A673 (cell line): ENCODE data around the gene CCHCR1. TPM values are rescaled to one million over a fixed set of nuclear protein-coding genes. Genes with fewer than 3 reads are reported as not detected.

Experiments used
- BruUV-seq: library from RNA; stranded (reverse); fragments of 400-500 nt; replicated peaks from 2 replicates; lab custom pipeline; 2021; lab: Mats Ljungman, UMichigan
- CTCF ChIA-PET: fragments of 300-600 bp; sonication (Branson Sonifier 250); formaldehyde crosslinking; loops from one replicate; lab custom pipeline; 2022; ENCODE audit warnings: antibody characterized with exemption; lab: Charles Lee
- POLR2A ChIA-PET: fragments of 300-600 bp; sonication (Branson Sonifier 250); formaldehyde crosslinking; loops from one replicate; lab custom pipeline; 2022; ENCODE audit warnings: antibody characterized with exemption; ENCODE audit not compliant: low non-redundant PET; lab: Charles Lee
- DNase-seq: peaks from one replicate; pipeline ENCODE4 v3.0.0-alpha.2; 2015; ENCODE audit warnings: low spot score
- H3K27ac ChIP-seq: fragments of 200-600 bp; sonication (generic); 2 replicates; pipeline ENCODE4 v1.5.1; 2016; ENCODE audit warnings: mixed run types, low read depth, mild to moderate bottlenecking, mixed read lengths, antibody characterized with exemption, low read length; ENCODE audit not compliant: poor library complexity, severe bottlenecking
- H3K27me3 ChIP-seq: fragments of 200-600 bp; sonication (generic); replicated peaks from 2 replicates; pipeline ENCODE4 v1.6.1; 2017; ENCODE audit warnings: mixed run types, low read depth, mild to moderate bottlenecking, mixed read lengths, antibody characterized with exemption, low read length; ENCODE audit not compliant: insufficient read depth, poor library complexity
- H3K36me3 ChIP-seq: fragments of 200-600 bp; sonication (generic); 2 replicates; pipeline ENCODE4 v1.6.1; 2016; ENCODE audit warnings: mixed run types, mild to moderate bottlenecking, mixed read lengths, antibody characterized with exemption, low read length; ENCODE audit not compliant: insufficient read depth, poor library complexity, severe bottlenecking
- H3K4me1 ChIP-seq: fragments of 200-600 bp; sonication (generic); 2 replicates; pipeline ENCODE4 v1.6.1; 2017; ENCODE audit warnings: mixed run types, mild to moderate bottlenecking, mixed read lengths, antibody characterized with exemption, low read length; ENCODE audit not compliant: insufficient read depth, poor library complexity, severe bottlenecking
- H3K4me3 ChIP-seq: fragments of 200-600 bp; sonication (generic); 2 replicates; pipeline ENCODE4 v1.5.1; 2016; ENCODE audit warnings: low read depth, mixed run types, mild to moderate bottlenecking, mixed read lengths, low read length; ENCODE audit not compliant: poor library complexity, severe bottlenecking
- H3K9me3 ChIP-seq: fragments of 200-600 bp; sonication (generic); 2 replicates; pipeline ENCODE4 v1.6.1; 2016; ENCODE audit warnings: mixed run types, low read depth, mild to moderate bottlenecking, mixed read lengths, antibody characterized with exemption, low read length; ENCODE audit not compliant: poor library complexity, severe bottlenecking
- CTCF ChIP-seq: fragments of 300-800, 200-600 bp; sonication (generic); conservative IDR thresholded peaks from 2 replicates; pipeline ENCODE4 v1.5.1; 2017; ENCODE audit warnings: low read depth, mild to moderate bottlenecking, antibody characterized with exemption, low read length, moderate library complexity, mixed read lengths
- EZH2 ChIP-seq: fragments of 200-600 bp; sonication (generic); IDR thresholded peaks from 2 replicates; pipeline ENCODE4 v1.6.1; 2017; ENCODE audit warnings: borderline replicate concordance, low read depth, mild to moderate bottlenecking, mixed read lengths, antibody characterized with exemption, low read length; ENCODE audit not compliant: poor library complexity, severe bottlenecking
- intact Hi-C: fragments of 100-400 bp; cut with micrococcal nuclease; formaldehyde crosslinking; loops from one replicate; pipeline ENCODE4 v1.10.0; 2022; ENCODE audit not compliant: unreplicated experiment
- total RNA-seq: library from RNA; stranded (reverse); gene quantifications from 2 replicates; pipeline ENCODE4 v1.2.3, GENCODE V29; 2021

The CCHCR1 gene
- total RNA-seq, 1 experiment from 2014 or later, result 51.7 TPM

GRCh38 chr6:31138982-31139381 is 18.6 kb downstream of the CCHCR1 start, which contains the start of gene PSORS1C2:
TSS of gene PSORS1C2 (minus strand) at chr6:31139066. CDS start at chr6:31139026, 40 bp downstream.
- CTCF ChIA-PET, result interaction anchor here (1.1 to 2.2 kb wide), 2 partner anchors 54 to 228 kb away, joined by 9 to 21 read pairs; no protein-coding TSS in a partner anchor
- H3K36me3 ChIP-seq, result peaks cover 9% of the 10 kb centered on the region
- TF ChIP-seq EZH2 (no peak), CTCF (no peak)
- no peaks in the 10 kb centered on the region for H3K9me3 ChIP-seq
- no TSS peak for BruUV-seq
- H3K27ac ChIP-seq, result no peak within 1 kb of the TSS
- no peak within 1 kb of the TSS for H3K4me3 ChIP-seq
- no peaks in the 10 kb centered on the region for H3K4me1 ChIP-seq
- no peak for DNase-seq
- intact Hi-C loops, result no loop called here
- POLR2A ChIA-PET, result no interaction called here
- H3K27me3 ChIP-seq, result no peaks in the 10 kb centered on the region

- intact Hi-C loops, result loop anchor here (2.0 kb wide), 1 partner anchor 231 kb away; no protein-coding TSS in a partner anchor
- no TSS peak for BruUV-seq
Observed at GRCh38 chr6:31135710-31136109, 21.9 kb downstream of the CCHCR1 start.

GRCh38 chr6:31132806-31133205 is 24.8 kb downstream of the CCHCR1 start:
- Histone ChIP-seq H3K27me3 (no peaks in the 10 kb centered on the region), H3K4me3 (no peak overlapping the region), H3K36me3 (no peaks in the 10 kb centered on the region), H3K4me1 (peaks cover 7% of the 10 kb centered on the region), H3K9me3 (no peaks in the 10 kb centered on the region), H3K27ac (no peak overlapping the region)
- no peak for DNase-seq
- TF ChIP-seq CTCF (no peak), EZH2 (no peak)
- ChIA-PET CTCF (no interaction called here), POLR2A (no interaction called here)
- no TSS peak for BruUV-seq
- intact Hi-C loops, result no loop called here

More at GRCh38 chr6:31135710-31136109, 21.9 kb downstream of the CCHCR1 start:
- ChIA-PET POLR2A (no interaction called here), CTCF (no interaction called here)
- TF ChIP-seq CTCF (no peak), EZH2 (no peak)
- H3K27me3 ChIP-seq, result no peaks in the 10 kb centered on the region
- no peaks in the 10 kb centered on the region for H3K4me1 ChIP-seq
- no peaks in the 10 kb centered on the region for H3K36me3 ChIP-seq
- H3K27ac ChIP-seq, result no peak overlapping the region
- no peak for DNase-seq
- no peaks in the 10 kb centered on the region for H3K9me3 ChIP-seq
- H3K4me3 ChIP-seq, result no peak overlapping the region
